Vagina (tissue), 2 donors: ENCODE measurements around the gene NCOA7.

Source experiments
- POLR2A ChIP-seq, 2 donors: fragments of 450-650 bp; IDR thresholded peaks; one replicate each; pipeline ENCODE4 v1.6.1; 2017; ENCODE audit warnings: antibody characterized with exemption in 2 of 2, mild to moderate bottlenecking in 2 of 2, moderate library complexity in 2 of 2
- POLR2AphosphoS5 ChIP-seq, 2 donors: sonication (generic); formaldehyde crosslinking; IDR thresholded peaks; one replicate each; pipeline ENCODE4 v1.9.0; 2017; ENCODE audit warnings: antibody characterized with exemption in 2 of 2, mild to moderate bottlenecking in 2 of 2, low read depth in 1 of 2; ENCODE audit not compliant: insufficient read depth in 1 of 2
- TF ChIP-seq, protein P1 (sequence below), 3 experiments: fragments of 450-650 bp in 2 of 3; fragments of 200-600 bp in 1 of 3; sonication (generic) in 1 of 3; IDR thresholded peaks; one replicate each; pipeline ENCODE4 v1.5.1; 2017 to 2019; ENCODE audit warnings: antibody characterized with exemption in 3 of 3, mild to moderate bottlenecking in 2 of 3, moderate library complexity in 2 of 3

DNA sequence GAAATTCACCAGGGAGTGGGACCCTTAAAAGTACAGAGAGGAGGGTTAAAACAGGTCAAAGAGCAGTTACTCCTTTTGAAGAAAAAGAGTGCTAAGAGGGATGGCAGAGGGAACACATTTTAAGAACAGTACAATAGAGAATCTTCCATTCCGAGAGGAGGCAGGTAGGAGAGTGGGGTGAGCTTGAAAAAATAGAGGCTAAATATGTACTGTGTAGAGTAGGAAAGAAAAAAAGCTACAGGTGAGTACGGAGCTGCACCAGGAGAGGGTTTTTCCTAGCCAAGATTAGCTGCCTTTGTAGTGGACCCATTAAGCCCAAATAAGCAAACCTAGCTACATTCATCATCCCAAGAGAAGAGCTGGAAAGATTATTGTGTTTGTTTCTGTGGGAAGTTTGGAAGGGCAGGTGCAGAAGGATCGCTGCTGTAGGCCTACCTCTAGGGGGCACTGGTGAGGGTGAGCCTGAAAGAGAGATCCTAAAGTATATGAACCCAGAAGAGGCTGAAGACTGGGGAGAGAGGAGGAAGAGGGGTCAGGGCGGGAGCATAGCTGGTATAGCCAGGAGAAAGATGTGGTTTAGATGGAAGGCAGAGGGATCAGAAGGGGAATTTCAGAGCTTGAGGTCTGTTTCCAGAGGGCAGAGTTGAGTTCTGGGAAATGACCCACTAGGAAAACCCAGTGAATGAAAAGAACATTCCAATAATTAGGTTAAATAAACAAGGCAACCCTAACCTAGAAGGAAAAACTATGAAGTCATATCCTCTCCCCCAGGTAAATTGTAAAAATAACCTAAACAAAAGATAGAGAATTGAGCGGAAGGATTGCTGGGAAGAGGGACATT lies 115.6 kb downstream of the NCOA7 start:
- TF ChIP-seq POLR2A (IDR thresholded peaks at IDR 0.05) (no peak), POLR2AphosphoS5 (IDR thresholded peaks at IDR 0.05; ENCODE audit: insufficient read depth in 1 of 2, low read depth in 1 of 2) (no peak)
- TF ChIP-seq, protein P1, sequence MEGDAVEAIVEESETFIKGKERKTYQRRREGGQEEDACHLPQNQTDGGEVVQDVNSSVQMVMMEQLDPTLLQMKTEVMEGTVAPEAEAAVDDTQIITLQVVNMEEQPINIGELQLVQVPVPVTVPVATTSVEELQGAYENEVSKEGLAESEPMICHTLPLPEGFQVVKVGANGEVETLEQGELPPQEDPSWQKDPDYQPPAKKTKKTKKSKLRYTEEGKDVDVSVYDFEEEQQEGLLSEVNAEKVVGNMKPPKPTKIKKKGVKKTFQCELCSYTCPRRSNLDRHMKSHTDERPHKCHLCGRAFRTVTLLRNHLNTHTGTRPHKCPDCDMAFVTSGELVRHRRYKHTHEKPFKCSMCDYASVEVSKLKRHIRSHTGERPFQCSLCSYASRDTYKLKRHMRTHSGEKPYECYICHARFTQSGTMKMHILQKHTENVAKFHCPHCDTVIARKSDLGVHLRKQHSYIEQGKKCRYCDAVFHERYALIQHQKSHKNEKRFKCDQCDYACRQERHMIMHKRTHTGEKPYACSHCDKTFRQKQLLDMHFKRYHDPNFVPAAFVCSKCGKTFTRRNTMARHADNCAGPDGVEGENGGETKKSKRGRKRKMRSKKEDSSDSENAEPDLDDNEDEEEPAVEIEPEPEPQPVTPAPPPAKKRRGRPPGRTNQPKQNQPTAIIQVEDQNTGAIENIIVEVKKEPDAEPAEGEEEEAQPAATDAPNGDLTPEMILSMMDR (IDR thresholded peaks at IDR 0.05) = peak in 1 of 3 experiments; percentile 28
